Adrenal gland (tissue), 5 donors: ENCODE data around the gene TEDC2.
"Not testable (repeated sequence)": the region's sequence is repeated elsewhere in the genome, so short reads cannot be mapped to it uniquely, and the experiment has no call there.

Source experiments
- POLR2A ChIP-seq, 2 donors: fragments of 450-650 bp; IDR thresholded peaks; one replicate each; pipeline ENCODE4 v1.6.1; 2017; ENCODE audit warnings: antibody characterized with exemption in 2 of 2, mild to moderate bottlenecking in 2 of 2, moderate library complexity in 1 of 2
- TF ChIP-seq, protein P1 (sequence below), 6 experiments: fragments of 450-650 bp in 4 of 6; fragments of 200-600 bp in 2 of 6; sonication (generic) in 1 of 6; IDR thresholded peaks; 1 replicate in 5 of 6; 2 replicates in 1 of 6; pipeline versions ENCODE4 v1.5.1 to v1.8.0; 2016 to 2021; ENCODE audit warnings: antibody characterized with exemption in 6 of 6, mild to moderate bottlenecking in 2 of 6, moderate library complexity in 1 of 6
- donor health status: DM: no; HTN: no; CAD: no.

DNA sequence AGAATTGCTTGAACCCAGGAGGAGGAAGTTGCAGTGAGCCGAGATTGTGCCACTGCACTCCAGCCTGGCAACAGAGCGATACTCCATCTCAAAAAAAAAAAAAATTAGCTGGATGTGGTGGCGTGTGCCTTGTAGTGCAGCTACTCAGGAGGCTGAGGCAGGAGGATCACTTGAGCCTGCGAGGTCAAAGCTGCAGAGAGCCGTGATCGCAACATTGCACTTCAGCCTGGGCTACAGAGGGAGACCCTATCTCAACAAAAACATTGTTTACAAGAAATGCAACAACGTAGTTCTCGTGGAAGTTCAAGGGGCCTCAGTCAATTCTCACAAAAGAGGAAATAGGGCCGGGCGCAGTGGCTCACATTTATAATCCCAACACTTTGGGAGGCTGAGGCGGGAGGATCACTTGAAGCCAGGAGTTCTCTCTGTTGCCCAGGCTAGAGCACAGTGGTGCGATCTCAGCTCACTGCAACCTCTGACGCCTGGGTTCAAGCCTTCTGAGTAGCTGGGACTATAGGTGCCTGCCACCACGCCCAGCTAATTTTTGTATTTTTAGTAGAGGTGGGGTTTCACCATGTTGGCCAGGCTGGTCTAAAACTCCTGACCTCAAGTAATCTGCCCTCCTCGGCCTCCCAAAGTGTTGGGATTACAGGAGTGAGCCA, 18.6 kb upstream of the TEDC2 start:
- TF ChIP-seq, protein P1, sequence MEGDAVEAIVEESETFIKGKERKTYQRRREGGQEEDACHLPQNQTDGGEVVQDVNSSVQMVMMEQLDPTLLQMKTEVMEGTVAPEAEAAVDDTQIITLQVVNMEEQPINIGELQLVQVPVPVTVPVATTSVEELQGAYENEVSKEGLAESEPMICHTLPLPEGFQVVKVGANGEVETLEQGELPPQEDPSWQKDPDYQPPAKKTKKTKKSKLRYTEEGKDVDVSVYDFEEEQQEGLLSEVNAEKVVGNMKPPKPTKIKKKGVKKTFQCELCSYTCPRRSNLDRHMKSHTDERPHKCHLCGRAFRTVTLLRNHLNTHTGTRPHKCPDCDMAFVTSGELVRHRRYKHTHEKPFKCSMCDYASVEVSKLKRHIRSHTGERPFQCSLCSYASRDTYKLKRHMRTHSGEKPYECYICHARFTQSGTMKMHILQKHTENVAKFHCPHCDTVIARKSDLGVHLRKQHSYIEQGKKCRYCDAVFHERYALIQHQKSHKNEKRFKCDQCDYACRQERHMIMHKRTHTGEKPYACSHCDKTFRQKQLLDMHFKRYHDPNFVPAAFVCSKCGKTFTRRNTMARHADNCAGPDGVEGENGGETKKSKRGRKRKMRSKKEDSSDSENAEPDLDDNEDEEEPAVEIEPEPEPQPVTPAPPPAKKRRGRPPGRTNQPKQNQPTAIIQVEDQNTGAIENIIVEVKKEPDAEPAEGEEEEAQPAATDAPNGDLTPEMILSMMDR (IDR thresholded peaks at IDR 0.05), result not testable (repeated sequence)
- TF ChIP-seq POLR2A (IDR thresholded peaks at IDR 0.05), result not testable (repeated sequence)
